ENCODE results near the gene PLOD3.

- TF ChIP-seq CTCF (conservative IDR thresholded peaks at IDR 0.05), result no peak
- TF ChIP-seq ZFX (IDR thresholded peaks at IDR 0.05), result no peak
Measured at GRCh38 chr7:101205901-101206664, 11.3 kb downstream of the PLOD3 start.

All from C4-2B (cell line).